Measurements from ENCODE around the gene MFSD1. TPM values are rescaled to one million over a fixed set of nuclear protein-coding genes. Genes with fewer than 3 reads are reported as not detected.

MFSD1 gene
- total RNA-seq, 1 donor from 2014 or later: 16.0 TPM

GRCh38 chr3:158875700-158876099, 73.8 kb downstream of the MFSD1 start:
- H3K4me1 ChIP-seq: no peaks in the 10 kb centered on the region
- H3K4me3 Mint-ChIP-seq: no peak overlapping the region
- H3F3A ChIP-seq (ENCODE audit: low read depth): no peaks in the 10 kb centered on the region
- no peak overlapping the region for H3K9ac ChIP-seq
- no peaks in the 10 kb centered on the region for H3K27me3 ChIP-seq
- no peak overlapping the region for H3K4me3 ChIP-seq
- no peak overlapping the region for H3K27ac ChIP-seq
- TF ChIP-seq EZH2 (IDR thresholded peaks at IDR 0.05): no peak
- no peak for TF ChIP-seq EZH2phosphoT487 (IDR thresholded peaks at IDR 0.05)
- no peak for TF ChIP-seq CTCF (IDR thresholded peaks at IDR 0.05)
- peaks cover 2% of the 10 kb centered on the region for H3K27me3 Mint-ChIP-seq (ENCODE audit: insufficient read depth, low read depth)
- H3K36me3 Mint-ChIP-seq: no peaks in the 10 kb centered on the region
- no peak overlapping the region for H3K27ac Mint-ChIP-seq
- H3K4me1 Mint-ChIP-seq: no peaks in the 10 kb centered on the region
- H3K36me3 ChIP-seq: no peaks in the 10 kb centered on the region
- no peak overlapping the region for H2AFZ ChIP-seq (replicated peaks)
- DNase-seq (ENCODE audit: low spot score): no peak
- H4K20me1 ChIP-seq (ENCODE audit: low read depth): no peaks in the 10 kb centered on the region
- no peaks in the 10 kb centered on the region for H3K79me2 ChIP-seq (ENCODE audit: low read depth)
- H3K9me3 Mint-ChIP-seq: no peaks in the 10 kb centered on the region
- H3K9me3 ChIP-seq (ENCODE audit: low read depth): no peaks in the 10 kb centered on the region
- H3K4me2 ChIP-seq: no peak overlapping the region

Other genes with a start within 250 kb of the MFSD1 start
- 25.4 and 37.0 TPM in 2 replicates for gene MLF1, start 230.9 kb upstream of the MFSD1 start, total RNA-seq (ENCODE audit: low replicate concordance)
- gene GFM1, start 157.5 kb upstream of the MFSD1 start, total RNA-seq (ENCODE audit: low replicate concordance): 25.8 and 52.0 TPM in 2 replicates
- 20.7 and 25.9 TPM in 2 replicates for gene LXN, start 129.4 kb upstream of the MFSD1 start, total RNA-seq (ENCODE audit: low replicate concordance)
- 0.21 and 0.62 TPM in 2 replicates for gene RARRES1, start 69.6 kb upstream of the MFSD1 start, total RNA-seq (ENCODE audit: low replicate concordance)